IMR-90 (cell line): ENCODE measurements around the gene IFT81. TPM values are rescaled to one million over a fixed set of nuclear protein-coding genes. Genes with fewer than 3 reads are reported as not detected.

ENCODE experiments used
- ATAC-seq: fragments of 200-7000 bp; cut with Tn5 transposase; 2 replicates; pipeline ENCODE4 v1.9.1; 2020; ENCODE audit warnings: low read depth, mild to moderate bottlenecking, moderate library complexity
- BruUV-seq: library from RNA; stranded (reverse); fragments of 400-500 nt; replicated peaks from 2 replicates; lab custom pipeline; 2021; lab: Mats Ljungman, UMichigan
- CTCF ChIA-PET: fragments of 300-600 bp; formaldehyde crosslinking; extraction: SDS; loops from one replicate; lab custom pipeline; 2021; ENCODE audit warnings: antibody characterized with exemption; lab: Yijun Ruan, JAX
- POLR2A ChIA-PET: fragments of 300-600 bp; sonication (Branson Sonifier 250); formaldehyde crosslinking; loops from one replicate; lab custom pipeline; 2022; ENCODE audit warnings: antibody characterized with exemption; ENCODE audit not compliant: unreplicated experiment; lab: Charles Lee
- DNase-seq: peaks from one replicate; pipeline ENCODE4 v3.0.0; 2013
- H2AFZ ChIP-seq: replicated peaks from 2 replicates; pipeline ENCODE3; 2013; ENCODE audit warnings: low read length, mild to moderate bottlenecking; ENCODE audit not compliant: poor library complexity
- H2AK5ac ChIP-seq: 2 replicates; pipeline ENCODE4 v1.6.1; 2013; ENCODE audit warnings: low read depth, low read length, inconsistent platforms
- H2AK9ac ChIP-seq: replicated peaks from 2 replicates; pipeline ENCODE3; 2013; ENCODE audit warnings: mild to moderate bottlenecking, low read depth, low read length, moderate library complexity; ENCODE audit not compliant: poor library complexity
- H2BK120ac ChIP-seq: 2 replicates; pipeline ENCODE4 v1.6.1; 2013; ENCODE audit warnings: low read depth, low read length, inconsistent platforms
- H2BK15ac ChIP-seq: 3 replicates; pipeline ENCODE4 v1.6.1; 2013; ENCODE audit warnings: low read depth, low read length, inconsistent platforms
- H2BK20ac ChIP-seq: 2 replicates; pipeline ENCODE4 v1.6.1; 2013; ENCODE audit warnings: low read depth, mild to moderate bottlenecking, inconsistent platforms, low read length, moderate library complexity
- H2BK5ac ChIP-seq: 2 replicates; pipeline ENCODE4 v1.6.1; 2013; ENCODE audit warnings: mild to moderate bottlenecking, low read depth, low read length, inconsistent platforms; ENCODE audit not compliant: poor library complexity, severe bottlenecking
- H3K14ac ChIP-seq: replicated peaks from 2 replicates; pipeline ENCODE4 v1.6.1; 2013; ENCODE audit warnings: low read depth, low read length, inconsistent platforms
- H3K18ac ChIP-seq: 2 replicates; pipeline ENCODE4 v1.6.1; 2013; ENCODE audit warnings: low read depth, low read length, control low read depth
- H3K23ac ChIP-seq: 2 replicates; pipeline ENCODE4 v1.6.1; 2013; ENCODE audit warnings: low read depth, low read length, inconsistent platforms
- H3K27ac ChIP-seq: 2 replicates; pipeline ENCODE4 v1.5.1; 2013; ENCODE audit warnings: mild to moderate bottlenecking, control low read depth, low read length; ENCODE audit not compliant: insufficient read depth
- H3K27me3 ChIP-seq: 2 replicates; pipeline ENCODE4 v1.6.1; 2013; ENCODE audit warnings: low read length; ENCODE audit not compliant: control insufficient read depth, insufficient read depth
- H3K36me3 ChIP-seq: 2 replicates; pipeline ENCODE4 v1.6.1; 2013; ENCODE audit warnings: low read length, mixed read lengths; ENCODE audit not compliant: control insufficient read depth, insufficient read depth
- H3K4ac ChIP-seq: 2 replicates; pipeline ENCODE4 v1.6.1; 2013; ENCODE audit warnings: low read depth, low read length, inconsistent platforms
- H3K4me1 ChIP-seq: 2 replicates; pipeline ENCODE4 v1.6.1; 2013; ENCODE audit warnings: low read length, mixed read lengths; ENCODE audit not compliant: control insufficient read depth, insufficient read depth
- H3K4me2 ChIP-seq: 2 replicates; pipeline ENCODE4 v1.6.1; 2013; ENCODE audit warnings: low read depth, mild to moderate bottlenecking, control low read depth, low read length, moderate library complexity
- H3K4me3 ChIP-seq: 2 replicates; pipeline ENCODE4 v1.5.1; 2013; ENCODE audit warnings: low read depth, mild to moderate bottlenecking, control low read depth, low read length, moderate library complexity; ENCODE audit not compliant: insufficient read depth
- H3K56ac ChIP-seq: 2 replicates; pipeline ENCODE4 v1.6.1; 2013; ENCODE audit warnings: low read length, inconsistent platforms; ENCODE audit not compliant: insufficient read depth; ENCODE audit errors: extremely low read depth
- H3K79me1 ChIP-seq, 2 experiments: 2 replicates each; pipeline ENCODE4 v1.6.1; 2013; ENCODE audit warnings: low read length in 2 of 2, inconsistent platforms in 1 of 2, low read depth in 1 of 2
- H3K9ac ChIP-seq: 2 replicates; pipeline ENCODE4 v1.6.1; 2013; ENCODE audit warnings: low read depth, low read length, control low read depth
- H3K9me1 ChIP-seq: 2 replicates; pipeline ENCODE4 v1.6.1; 2013; ENCODE audit warnings: low read length, inconsistent platforms; ENCODE audit not compliant: insufficient read depth
- H3K9me3 ChIP-seq: 2 replicates; pipeline ENCODE4 v1.6.1; 2013; ENCODE audit warnings: low read length; ENCODE audit not compliant: control insufficient read depth, insufficient read depth
- H4K20me1 ChIP-seq: 2 replicates; pipeline ENCODE4 v1.6.1; 2013; ENCODE audit warnings: low read length, inconsistent platforms; ENCODE audit not compliant: insufficient read depth
- H4K5ac ChIP-seq: 2 replicates; pipeline ENCODE4 v1.6.1; 2013; ENCODE audit warnings: mild to moderate bottlenecking, low read depth, low read length, control low read depth
- H4K8ac ChIP-seq, 2 experiments: 2 replicates each; pipeline ENCODE4 v1.6.1; 2013; ENCODE audit warnings: low read depth in 2 of 2, low read length in 2 of 2, control low read depth in 1 of 2, inconsistent platforms in 1 of 2
- H4K91ac ChIP-seq: 2 replicates; pipeline ENCODE4 v1.6.1; 2013; ENCODE audit warnings: low read depth, low read length, inconsistent platforms; ENCODE audit not compliant: insufficient read depth
- BHLHE40 ChIP-seq: fragments of 150-350 bp; IDR thresholded peaks from 2 replicates; pipeline ENCODE4 v1.6.1; 2016; ENCODE audit warnings: mild to moderate bottlenecking, low read depth, low read length
- CEBPB ChIP-seq: IDR thresholded peaks from 2 replicates; pipeline ENCODE4 v1.6.1; 2012; ENCODE audit warnings: low read depth, low read length, improper control_type of control experiment
- CHD1 ChIP-seq: IDR thresholded peaks from 2 replicates; pipeline ENCODE4 v1.6.1; 2012; ENCODE audit warnings: low read depth, low read length, improper control_type of control experiment
- CTCF ChIP-seq: conservative IDR thresholded peaks from 2 replicates; pipeline ENCODE4 v1.5.1; 2012; ENCODE audit warnings: mild to moderate bottlenecking, low read depth, low read length, improper control_type of control experiment
- ELK1 ChIP-seq: fragments of 150-350 bp; IDR thresholded peaks from 2 replicates; pipeline ENCODE4 v1.6.1; 2016; ENCODE audit warnings: low read depth, mild to moderate bottlenecking, low read length, moderate library complexity, borderline replicate concordance
- FOS ChIP-seq: fragments of 150-350 bp; IDR thresholded peaks from 2 replicates; pipeline ENCODE4 v1.6.1; 2016; ENCODE audit warnings: low read depth, low read length
- MAFK ChIP-seq: IDR thresholded peaks from 2 replicates; pipeline ENCODE4 v1.6.1; 2012; ENCODE audit warnings: low read depth, low read length, improper control_type of control experiment
- MAZ ChIP-seq: IDR thresholded peaks from 2 replicates; pipeline ENCODE4 v1.6.1; 2012; ENCODE audit warnings: low read depth, mild to moderate bottlenecking, low read length, improper control_type of control experiment, moderate library complexity, borderline replicate concordance
- MXI1 ChIP-seq: IDR thresholded peaks from 2 replicates; pipeline ENCODE4 v1.6.1; 2012; ENCODE audit warnings: low read depth, mild to moderate bottlenecking, low read length, moderate library complexity, borderline replicate concordance
- NFE2L2 ChIP-seq: fragments of 150-350 bp; IDR thresholded peaks from 2 replicates; pipeline ENCODE4 v1.6.1; 2016; ENCODE audit warnings: low read depth, mild to moderate bottlenecking, low read length
- POLR2A ChIP-seq: IDR thresholded peaks from 2 replicates; pipeline ENCODE4 v1.6.1; 2012; ENCODE audit warnings: mild to moderate bottlenecking, low read depth, low read length
- RAD21 ChIP-seq: IDR thresholded peaks from 2 replicates; pipeline ENCODE4 v1.6.1; 2012; ENCODE audit warnings: low read length, improper control_type of control experiment
- RCOR1 ChIP-seq: IDR thresholded peaks from 2 replicates; pipeline ENCODE4 v1.6.1; 2012; ENCODE audit warnings: mild to moderate bottlenecking, low read length, improper control_type of control experiment; ENCODE audit not compliant: insufficient replicate concordance
- RFX5 ChIP-seq: IDR thresholded peaks from 2 replicates; pipeline ENCODE4 v1.8.0; 2012; ENCODE audit warnings: low read depth, mild to moderate bottlenecking, low read length, moderate library complexity
- SMC3 ChIP-seq: fragments of 150-350 bp; IDR thresholded peaks from 2 replicates; pipeline ENCODE4 v1.6.1; 2016; ENCODE audit warnings: low read depth, mild to moderate bottlenecking, antibody characterized with exemption, low read length, moderate library complexity
- USF2 ChIP-seq: fragments of 150-350 bp; IDR thresholded peaks from 2 replicates; pipeline ENCODE4 v1.6.1; 2017; ENCODE audit warnings: mild to moderate bottlenecking, antibody characterized with exemption, low read length, low read depth
- WGBS, 2 experiments: methylation state at CpG; one replicate each; pipeline versions ENCODE4 v1.1.5 to v1.1.7; 2013; ENCODE audit warnings: missing lambda C conversion rate in 2 of 2; ENCODE audit not compliant: insufficient read length in 1 of 2; ENCODE audit errors: extremely low coverage in 2 of 2; 5-methylcytosine and 5-hydroxymethylcytosine counted together
- dilution Hi-C: fragments of 300-500 bp; cut with HindIII; formaldehyde crosslinking; loops from one replicate; pipeline ENCODE4 v1.14.3; 2018; ENCODE audit warnings: low sequenced_read_pairs; ENCODE audit not compliant: unreplicated experiment
- in situ Hi-C: fragments of 300-500 bp; cut with MboI; formaldehyde crosslinking; loops from 3 replicates; pipeline ENCODE4 v1.14.3; 2019; ENCODE audit warnings: low sequenced_read_pairs, inconsistent platforms, mixed read lengths
- intact Hi-C: fragments of 100-400 bp; cut with micrococcal nuclease; formaldehyde crosslinking; loops from 2 replicates; pipeline ENCODE4 v1.10.0; 2022
- polyA plus RNA-seq, 3 experiments: library from polyadenylated mRNA; depleted of rRNA; stranded (reverse); fragments of >200 nt; gene quantifications; 2 replicates each; pipeline ENCODE4 v1.2.3, GENCODE V29; 2012; ENCODE audit warnings: low replicate concordance in 1 of 3
- total RNA-seq: library from RNA; depleted of rRNA; stranded (reverse); fragments of >200 nt; gene quantifications from 2 replicates; pipeline ENCODE4 v1.2.3, GENCODE V29; 2012

The IFT81 gene
- total and polyA plus RNA-seq, 2 of the 4 experiments (the other 2 are of a cell fraction) = 6.1 to 8.1 TPM

- peak overlapping the region; percentile 62 for H2AFZ ChIP-seq
- H4K20me1 ChIP-seq = no peaks in the 10 kb centered on the region
- ChIA-PET CTCF (interaction anchor here (0.5 kb wide), 1 partner anchor 1747 kb away, joined by 3 read pairs; no protein-coding TSS in a partner anchor), POLR2A (no interaction called here)
- H3K9me1 ChIP-seq = peaks cover 6% of the 10 kb centered on the region; the same call in 1 of the 2 replicates
- no CpG with 5 or more reads among the region's 4 CpGs for WGBS, 2 experiments
- no peak overlapping the region for H3K4ac ChIP-seq
- peak overlapping the region; percentile 53; the same call in 1 of the 2 replicates for H3K18ac ChIP-seq
- H2BK15ac ChIP-seq = no peak overlapping the region
- H3K27ac ChIP-seq = no peak overlapping the region
- H3K23ac ChIP-seq = no peak overlapping the region
- dilution Hi-C loops (no loop called here), in situ Hi-C loops (no loop called here), intact Hi-C loops (no loop called here)
- no peak overlapping the region for H2AK5ac ChIP-seq
- H3K27me3 ChIP-seq = no peaks in the 10 kb centered on the region
- DNase-seq (no peak), ATAC-seq (no peak)
- TF ChIP-seq USF2 (no peak), CTCF (no peak), MAZ (no peak), NFE2L2 (no peak), RAD21 (no peak), CEBPB (no peak), RCOR1 (no peak), ELK1 (no peak), FOS (no peak), POLR2A (no peak), MXI1 (no peak), RFX5 (no peak), CHD1 (no peak), BHLHE40 (no peak), SMC3 (no peak), MAFK (no peak)
- H3K14ac ChIP-seq = no peak overlapping the region
- no peak overlapping the region for H2AK9ac ChIP-seq
- H4K91ac ChIP-seq = 0 out of 2 replicates have a peak overlapping the region, but pooled peaks have one; percentile 54
- peaks cover 8% of the 10 kb centered on the region for H3K4me1 ChIP-seq
- peaks cover 4% of the 10 kb centered on the region; the same call in 1 of the 2 replicates for H3K9me3 ChIP-seq
- H3K9ac ChIP-seq = no peak overlapping the region
- no peak overlapping the region for H3K56ac ChIP-seq
- H4K5ac ChIP-seq = no peak overlapping the region
- no peak overlapping the region for H2BK120ac ChIP-seq
- H3K4me3 ChIP-seq = no peak overlapping the region
- no peaks in the 10 kb centered on the region for H3K36me3 ChIP-seq
- no peak overlapping the region for H4K8ac ChIP-seq
- H2BK20ac ChIP-seq = no peak overlapping the region
- no TSS peak for BruUV-seq
- no peak overlapping the region for H2BK5ac ChIP-seq
- no peaks in the 10 kb centered on the region; a peak in 1 of 4 replicates for H3K79me1 ChIP-seq
- H3K4me2 ChIP-seq = no peak overlapping the region
These were observed 9.6 kb upstream of the IFT81 start for GRCh38 chr12:110114528-110114937.
